Activated CD4-positive, alpha-beta T cell treated with anti-CD3 and anti-CD28 coated beads, Interleukin-2, amount 10 ng/mL, durations not matched to agents 7 days and 5 days (primary cell): Measurements from ENCODE around the gene TFCP2L1. TPM values are rescaled to one million over a fixed set of nuclear protein-coding genes. Genes with fewer than 3 reads are reported as not detected.

Source experiments
- CTCF ChIA-PET: fragments of 350-600 bp; sonication (Branson Sonifier 250); formaldehyde crosslinking; loops from one replicate; lab custom pipeline; 2021; ENCODE audit warnings: antibody characterized with exemption; lab: Charles Lee
- POLR2A ChIA-PET: fragments of 350-600 bp; sonication (Branson Sonifier 250); formaldehyde crosslinking; loops from one replicate; lab custom pipeline; 2021; ENCODE audit warnings: antibody characterized with exemption; lab: Charles Lee
- DNase-seq: peaks from one replicate; pipeline ENCODE4 v3.0.0-alpha.2; 2020
- H3K27ac Mint-ChIP-seq: one replicate; pipeline ENCODE4 v1.8.0; 2021; ENCODE audit warnings: mild to moderate bottlenecking, moderate library complexity, mixed read lengths
- H3K27me3 Mint-ChIP-seq: one replicate; pipeline ENCODE4 v1.8.0; 2021; ENCODE audit warnings: mixed read lengths
- H3K36me3 Mint-ChIP-seq: one replicate; pipeline ENCODE4 v1.8.0; 2021; ENCODE audit warnings: low read depth, mixed read lengths
- H3K4me1 Mint-ChIP-seq: one replicate; pipeline ENCODE4 v1.8.0; 2021; ENCODE audit warnings: mixed read lengths
- H3K4me3 Mint-ChIP-seq: one replicate; pipeline ENCODE4 v1.8.0; 2021; ENCODE audit warnings: mild to moderate bottlenecking, moderate library complexity, mixed read lengths
- H3K9me3 Mint-ChIP-seq: one replicate; pipeline ENCODE4 v1.8.0; 2021; ENCODE audit warnings: mixed read lengths
- total RNA-seq, 2 experiments: library from RNA; stranded (reverse); gene quantifications; one replicate each; pipeline ENCODE4 v1.2.3, GENCODE V29; 2021

TFCP2L1 gene
- total RNA-seq, 2 experiments from 2014 or later: 0.02 TPM

DNA sequence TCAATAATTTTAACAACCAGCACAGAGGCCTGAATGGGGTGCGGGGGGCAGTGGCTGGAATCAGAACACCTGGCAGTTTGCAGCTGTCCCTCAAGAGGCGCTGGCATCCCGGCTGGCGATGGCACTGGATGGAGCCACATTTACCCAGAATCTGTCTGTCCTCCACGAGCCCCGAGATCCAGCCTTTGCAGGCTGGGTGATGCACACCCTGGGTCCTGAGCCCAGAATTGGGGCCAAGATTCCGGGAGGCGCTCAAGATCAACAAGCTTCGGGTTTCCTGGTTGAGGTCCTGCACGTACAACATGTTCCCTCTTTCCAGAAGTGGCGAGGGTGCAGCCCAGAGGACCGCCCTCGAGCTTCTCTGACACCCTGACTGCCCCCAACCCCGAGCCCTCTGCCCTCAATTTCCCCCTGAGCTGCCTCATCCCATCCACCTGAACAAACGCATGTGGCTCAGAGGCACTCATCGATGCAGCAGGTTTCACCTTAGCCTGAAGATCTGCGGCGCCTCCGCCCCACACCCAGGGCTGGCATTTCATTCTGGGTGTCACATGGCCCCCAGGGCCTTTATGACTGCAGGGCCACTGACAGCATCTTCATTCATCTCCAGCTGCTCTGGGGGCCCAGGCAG, 97.5 kb downstream of the TFCP2L1 start:
- Mint-ChIP-seq H3K27ac (no peak overlapping the region), H3K4me3 (no peak overlapping the region), H3K36me3 (no peaks in the 10 kb centered on the region), H3K9me3 (no peaks in the 10 kb centered on the region), H3K4me1 (peaks cover 2% of the 10 kb centered on the region), H3K27me3 (no peaks in the 10 kb centered on the region)
- CTCF ChIA-PET: no interaction called here
- DNase-seq: no peak
- POLR2A ChIA-PET: no interaction called here

DNA sequence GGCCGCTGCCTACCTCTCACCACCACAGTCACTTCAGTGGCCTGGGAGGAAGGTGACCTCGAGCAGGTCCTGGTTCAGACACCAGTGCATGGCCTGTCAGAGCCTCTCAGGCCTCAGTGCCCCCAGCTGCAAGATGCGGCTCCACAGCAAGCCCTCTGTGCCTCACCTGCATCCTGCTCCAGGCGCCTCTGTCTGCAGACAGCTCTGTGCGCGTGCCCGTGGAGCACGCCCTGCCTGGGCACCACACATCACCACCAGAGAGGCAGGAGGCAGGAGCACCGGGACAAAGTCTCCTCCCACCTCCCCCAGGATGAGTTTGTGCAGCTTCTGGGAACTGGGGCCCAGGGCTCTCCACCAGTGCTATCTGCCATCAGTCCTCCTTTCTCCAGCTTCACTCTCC, 98.7 kb downstream of the TFCP2L1 start:
- DNase-seq: no peak
- Mint-ChIP-seq H3K4me3 (no peak overlapping the region), H3K36me3 (no peaks in the 10 kb centered on the region), H3K27ac (no peak overlapping the region), H3K27me3 (no peaks in the 10 kb centered on the region), H3K4me1 (peaks cover 2% of the 10 kb centered on the region), H3K9me3 (no peaks in the 10 kb centered on the region)
- POLR2A ChIA-PET: no interaction called here
- CTCF ChIA-PET: no interaction called here

DNA sequence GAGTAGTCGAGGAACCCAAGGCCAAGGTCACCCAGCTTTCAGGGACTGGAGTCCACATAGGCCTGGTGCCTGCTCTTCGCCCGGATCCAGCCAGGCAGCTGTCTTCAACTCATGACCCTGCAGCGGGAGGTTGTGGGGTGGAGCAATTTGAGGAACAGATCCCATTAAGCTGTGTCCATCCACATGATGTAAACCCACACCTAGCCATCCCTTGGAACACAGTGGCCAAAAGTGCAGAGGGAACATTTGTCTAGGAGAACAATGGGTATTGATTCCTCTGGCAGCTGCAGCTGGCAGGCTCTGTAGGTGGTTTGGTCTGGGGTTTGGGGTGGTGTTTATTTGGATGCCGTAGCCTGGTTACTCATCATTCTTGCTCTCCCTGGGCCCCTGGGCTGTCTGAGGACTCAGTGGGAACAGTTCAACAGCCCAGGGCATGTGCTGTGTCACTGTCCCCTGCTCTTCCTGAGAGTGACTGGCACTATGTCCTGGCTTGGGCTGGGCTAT, 99.4 kb downstream of the TFCP2L1 start:
- no peaks in the 10 kb centered on the region for H3K27me3 Mint-ChIP-seq
- POLR2A ChIA-PET: no interaction called here
- no peak overlapping the region for H3K27ac Mint-ChIP-seq
- no peaks in the 10 kb centered on the region for H3K9me3 Mint-ChIP-seq
- DNase-seq: no peak
- no peak overlapping the region for H3K4me3 Mint-ChIP-seq
- H3K36me3 Mint-ChIP-seq: no peaks in the 10 kb centered on the region
- CTCF ChIA-PET: no interaction called here
- peaks cover 2% of the 10 kb centered on the region for H3K4me1 Mint-ChIP-seq

DNA sequence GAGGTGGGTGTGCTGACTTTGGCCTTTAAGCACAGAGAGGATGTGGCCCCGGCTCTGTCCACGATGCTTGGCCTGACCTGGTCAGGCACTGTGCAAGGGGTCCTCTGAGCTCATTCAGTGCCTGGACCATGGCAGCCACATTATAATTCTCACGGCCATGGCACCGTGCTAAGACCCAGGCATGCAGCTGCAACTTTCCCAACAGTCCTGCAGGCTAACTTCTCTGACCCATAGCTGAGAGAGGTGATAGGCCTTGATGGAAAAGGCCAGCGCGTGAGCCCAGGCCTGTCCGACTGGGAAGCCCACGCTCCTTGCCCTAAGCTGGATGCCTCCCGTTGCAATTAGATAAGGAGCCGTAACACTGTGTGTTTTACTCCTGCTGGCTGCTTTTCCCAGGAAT, 99.9 kb downstream of the TFCP2L1 start:
- peaks cover 2% of the 10 kb centered on the region for H3K4me1 Mint-ChIP-seq
- H3K27ac Mint-ChIP-seq: no peak overlapping the region
- no peaks in the 10 kb centered on the region for H3K27me3 Mint-ChIP-seq
- POLR2A ChIA-PET: no interaction called here
- CTCF ChIA-PET: no interaction called here
- DNase-seq: no peak
- H3K4me3 Mint-ChIP-seq: no peak overlapping the region
- no peaks in the 10 kb centered on the region for H3K9me3 Mint-ChIP-seq
- H3K36me3 Mint-ChIP-seq: no peaks in the 10 kb centered on the region

DNA sequence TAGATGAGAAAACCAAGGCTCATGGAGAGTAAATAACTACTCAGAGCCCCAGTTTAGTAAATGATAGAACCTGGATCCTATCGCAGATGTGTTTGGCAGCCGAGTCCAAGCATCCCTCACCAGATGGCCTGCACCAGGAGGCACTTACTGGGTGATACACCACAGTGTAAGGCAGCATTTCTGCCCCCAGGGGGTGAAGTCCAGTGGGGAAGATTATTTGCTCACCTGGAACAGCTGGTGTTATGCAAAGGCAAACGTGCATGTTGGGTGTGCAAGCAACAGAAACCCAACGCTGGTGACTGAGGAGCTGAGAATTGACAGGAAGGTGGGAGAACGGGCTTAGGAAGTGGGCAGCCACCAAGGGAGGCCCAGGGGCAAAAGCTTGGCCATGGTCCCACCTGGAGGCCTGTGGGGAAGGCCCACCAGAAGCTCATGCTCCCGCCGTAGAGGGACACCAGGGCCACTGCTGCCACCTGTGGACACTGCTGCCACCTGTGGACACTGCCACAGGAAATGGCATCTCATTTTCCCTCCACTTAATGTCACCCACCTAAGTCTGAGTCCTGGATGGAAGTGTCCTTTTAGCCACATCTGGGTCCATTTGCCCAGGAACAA, 100.6 kb downstream of the TFCP2L1 start:
- H3K27me3 Mint-ChIP-seq: no peaks in the 10 kb centered on the region
- POLR2A ChIA-PET: no interaction called here
- CTCF ChIA-PET: no interaction called here
- no peak for DNase-seq
- H3K4me3 Mint-ChIP-seq: no peak overlapping the region
- H3K36me3 Mint-ChIP-seq: no peaks in the 10 kb centered on the region
- H3K9me3 Mint-ChIP-seq: no peaks in the 10 kb centered on the region
- H3K4me1 Mint-ChIP-seq: peaks cover 2% of the 10 kb centered on the region
- H3K27ac Mint-ChIP-seq: no peak overlapping the region

DNA sequence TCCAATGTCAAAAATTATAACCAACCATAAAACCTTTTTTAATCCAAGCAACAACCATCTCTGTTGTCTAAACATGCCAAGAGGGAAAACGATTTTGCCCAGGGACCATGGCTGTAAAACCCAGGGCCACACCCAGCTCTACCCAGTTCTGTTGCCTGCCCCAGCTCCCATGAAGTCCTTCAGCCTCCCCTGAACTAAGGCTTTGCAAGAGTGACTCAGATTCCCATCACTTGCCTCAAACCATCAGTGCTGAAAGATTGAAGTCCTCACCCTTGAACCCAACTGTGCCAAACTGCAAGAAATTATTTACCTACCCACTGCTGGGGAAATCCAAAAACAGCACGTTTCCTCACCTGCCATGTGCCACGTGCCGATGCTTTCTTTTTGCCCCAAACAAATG, 102.5 kb downstream of the TFCP2L1 start:
- Mint-ChIP-seq H3K4me3 (no peak overlapping the region), H3K4me1 (no peaks in the 10 kb centered on the region), H3K36me3 (no peaks in the 10 kb centered on the region), H3K9me3 (no peaks in the 10 kb centered on the region), H3K27ac (no peak overlapping the region), H3K27me3 (peaks cover 2% of the 10 kb centered on the region)
- ChIA-PET POLR2A (no interaction called here), CTCF (interaction anchor here (1.0 kb wide), 1 partner anchor 12 kb away, joined by 3 read pairs; no protein-coding TSS in a partner anchor)
- DNase-seq: no peak

DNA sequence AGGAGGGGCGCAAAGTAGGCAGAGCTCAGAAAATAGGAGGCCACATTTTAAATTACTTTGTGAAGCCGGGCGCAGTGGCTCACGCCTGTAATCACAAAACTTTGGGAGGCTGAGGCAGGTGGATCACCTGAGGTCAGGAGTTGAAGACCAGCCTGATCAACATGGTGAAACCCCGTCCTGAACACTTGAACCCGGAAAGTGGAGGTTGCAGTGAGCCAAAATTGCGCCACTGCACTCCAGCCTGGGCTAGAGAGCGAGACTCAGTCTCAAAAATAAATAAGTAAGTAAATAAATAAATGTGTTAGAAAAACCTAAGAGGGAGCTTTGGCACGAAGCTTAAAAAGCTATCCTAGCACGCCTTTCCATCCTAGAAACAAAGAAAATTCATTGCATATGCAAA, 105.5 kb downstream of the TFCP2L1 start:
- H3K27ac Mint-ChIP-seq: no peak overlapping the region

DNA sequence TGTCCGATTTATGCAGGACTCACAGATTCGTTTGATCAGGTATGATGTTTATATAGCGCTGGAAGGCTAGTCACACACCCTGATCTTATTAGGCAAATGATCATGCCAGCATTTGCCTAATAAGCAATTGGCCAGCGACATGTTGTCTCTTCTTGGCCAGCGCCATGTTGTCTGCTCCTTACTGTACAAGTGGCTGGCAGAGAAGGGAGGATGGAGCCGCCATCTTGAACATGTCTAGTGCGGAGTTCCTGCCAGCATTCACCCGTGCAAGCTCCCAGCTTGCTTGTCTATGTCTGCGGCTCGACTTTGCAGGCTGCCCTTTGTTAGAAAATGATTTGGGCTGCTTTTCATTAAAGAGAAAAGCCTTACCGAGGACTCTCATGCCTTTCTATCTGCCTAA, 106.3 kb downstream of the TFCP2L1 start:
- ChIA-PET POLR2A (no interaction called here), CTCF (no interaction called here)
- DNase-seq: no peak
- H3K4me1 Mint-ChIP-seq: no peaks in the 10 kb centered on the region
- H3K36me3 Mint-ChIP-seq: no peaks in the 10 kb centered on the region
- H3K27me3 Mint-ChIP-seq: peaks cover 2% of the 10 kb centered on the region
- no peaks in the 10 kb centered on the region for H3K9me3 Mint-ChIP-seq
- no peak overlapping the region for H3K4me3 Mint-ChIP-seq
- no peak overlapping the region for H3K27ac Mint-ChIP-seq

More for the DNA sequence above, 105.5 kb downstream of the TFCP2L1 start:
- Mint-ChIP-seq H3K4me3 (no peak overlapping the region), H3K27me3 (peaks cover 2% of the 10 kb centered on the region), H3K36me3 (no peaks in the 10 kb centered on the region), H3K4me1 (no peaks in the 10 kb centered on the region), H3K9me3 (no peaks in the 10 kb centered on the region)
- no peak for DNase-seq
- ChIA-PET POLR2A (no interaction called here), CTCF (no interaction called here)

DNA sequence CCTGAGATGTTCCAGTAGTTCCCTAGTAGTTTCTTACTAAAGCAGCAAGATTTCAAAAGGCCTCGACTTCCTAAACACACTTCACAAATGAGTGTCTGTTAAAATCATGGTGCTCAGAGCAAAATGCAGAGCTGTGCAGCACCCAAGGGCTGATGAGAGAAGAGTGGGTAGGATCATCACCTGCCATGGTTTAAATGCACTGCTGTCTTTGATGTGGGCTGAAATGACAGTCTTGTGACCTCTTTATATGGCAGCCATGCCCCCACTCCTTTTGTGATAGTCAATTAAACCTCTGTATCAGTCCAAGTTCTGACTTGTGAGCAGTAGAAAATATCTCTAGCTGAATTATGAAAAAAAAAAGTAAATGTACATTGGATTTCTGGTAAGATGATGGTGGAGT, 107.1 kb downstream of the TFCP2L1 start:
- DNase-seq: no peak
- H3K4me1 Mint-ChIP-seq: no peaks in the 10 kb centered on the region
- peaks cover 2% of the 10 kb centered on the region for H3K27me3 Mint-ChIP-seq
- ChIA-PET CTCF (no interaction called here), POLR2A (no interaction called here)
- H3K4me3 Mint-ChIP-seq: no peak overlapping the region
- no peak overlapping the region for H3K27ac Mint-ChIP-seq
- H3K36me3 Mint-ChIP-seq: no peaks in the 10 kb centered on the region
- H3K9me3 Mint-ChIP-seq: no peaks in the 10 kb centered on the region

DNA sequence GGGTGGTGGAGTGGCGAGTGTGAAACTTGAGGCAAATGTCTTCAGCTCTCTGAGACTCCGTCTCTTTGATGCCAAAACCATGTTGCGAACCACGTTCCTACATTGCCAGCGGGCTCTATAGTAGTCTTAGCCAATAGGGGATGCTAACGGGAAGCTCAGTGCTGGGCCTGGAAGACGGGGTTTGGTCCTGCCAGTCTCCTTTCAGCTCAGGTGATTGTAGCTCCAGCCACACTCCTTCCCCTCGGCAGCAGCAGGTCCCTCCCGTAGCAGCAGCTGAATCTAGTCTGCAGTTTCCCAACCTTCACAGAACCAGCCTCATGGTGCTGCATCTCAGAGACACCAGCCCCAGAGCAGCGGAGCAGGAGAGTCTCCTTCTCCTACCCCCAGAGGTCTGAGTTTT, 109.7 kb downstream of the TFCP2L1 start:
- POLR2A ChIA-PET: no interaction called here
- H3K4me3 Mint-ChIP-seq: no peak overlapping the region
- H3K4me1 Mint-ChIP-seq: no peaks in the 10 kb centered on the region

DNA sequence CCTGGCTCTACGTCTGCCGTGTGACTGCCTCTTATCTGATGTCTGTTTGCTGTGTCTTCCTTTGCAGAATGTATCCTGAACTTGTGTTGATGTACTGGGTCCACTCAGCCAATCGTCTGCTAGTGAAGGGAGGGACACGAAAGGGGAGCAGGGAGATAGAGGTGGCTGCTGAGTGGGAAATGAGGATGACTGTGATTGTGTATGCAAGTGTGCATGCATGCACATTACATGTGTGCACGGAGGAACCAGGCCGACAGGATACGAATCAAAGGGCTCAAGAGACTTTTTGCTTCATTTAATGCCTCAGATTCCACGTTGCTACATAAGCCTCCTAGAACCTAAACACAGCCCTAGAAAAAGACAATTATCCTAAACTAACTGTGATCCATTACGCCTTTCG, 111.2 kb downstream of the TFCP2L1 start:
- H3K4me1 Mint-ChIP-seq: no peaks in the 10 kb centered on the region
- H3K27me3 Mint-ChIP-seq: no peaks in the 10 kb centered on the region
- H3K36me3 Mint-ChIP-seq: no peaks in the 10 kb centered on the region
- ChIA-PET POLR2A (no interaction called here), CTCF (no interaction called here)
- no peak for DNase-seq
- H3K27ac Mint-ChIP-seq: no peak overlapping the region
- H3K4me3 Mint-ChIP-seq: no peak overlapping the region
- H3K9me3 Mint-ChIP-seq: peaks cover 9% of the 10 kb centered on the region

More for the DNA sequence above, 109.7 kb downstream of the TFCP2L1 start:
- no peak for DNase-seq
- H3K9me3 Mint-ChIP-seq: peaks cover 9% of the 10 kb centered on the region
- CTCF ChIA-PET: no interaction called here
- H3K27me3 Mint-ChIP-seq: peaks cover 2% of the 10 kb centered on the region
- H3K36me3 Mint-ChIP-seq: no peaks in the 10 kb centered on the region
- no peak overlapping the region for H3K27ac Mint-ChIP-seq

DNA sequence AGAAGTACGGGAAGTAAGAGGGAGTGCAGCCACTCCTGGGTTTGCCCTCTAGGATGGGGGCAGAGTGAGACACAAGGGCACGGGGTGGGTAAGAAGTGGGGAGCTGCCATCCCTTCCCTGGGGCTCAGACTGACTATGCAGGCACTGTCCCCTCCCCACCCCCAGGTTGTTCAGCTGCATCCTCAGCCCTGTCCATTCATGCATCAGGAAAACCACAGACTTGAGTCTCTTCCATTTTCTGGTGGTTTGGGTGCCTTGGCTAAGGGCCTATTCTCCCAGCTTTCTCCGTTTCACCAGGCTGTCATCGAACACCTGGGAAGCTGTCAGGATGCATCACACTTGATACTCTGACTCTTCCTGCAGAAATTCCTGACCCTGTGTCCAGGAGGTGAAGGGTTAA, 111.9 kb downstream of the TFCP2L1 start:
- H3K9me3 Mint-ChIP-seq: peaks cover 9% of the 10 kb centered on the region
- H3K27ac Mint-ChIP-seq: no peak overlapping the region
- DNase-seq: no peak
- no peak overlapping the region for H3K4me3 Mint-ChIP-seq
- H3K4me1 Mint-ChIP-seq: no peaks in the 10 kb centered on the region
- no peaks in the 10 kb centered on the region for H3K36me3 Mint-ChIP-seq
- POLR2A ChIA-PET: no interaction called here
- no peaks in the 10 kb centered on the region for H3K27me3 Mint-ChIP-seq
- CTCF ChIA-PET: no interaction called here

DNA sequence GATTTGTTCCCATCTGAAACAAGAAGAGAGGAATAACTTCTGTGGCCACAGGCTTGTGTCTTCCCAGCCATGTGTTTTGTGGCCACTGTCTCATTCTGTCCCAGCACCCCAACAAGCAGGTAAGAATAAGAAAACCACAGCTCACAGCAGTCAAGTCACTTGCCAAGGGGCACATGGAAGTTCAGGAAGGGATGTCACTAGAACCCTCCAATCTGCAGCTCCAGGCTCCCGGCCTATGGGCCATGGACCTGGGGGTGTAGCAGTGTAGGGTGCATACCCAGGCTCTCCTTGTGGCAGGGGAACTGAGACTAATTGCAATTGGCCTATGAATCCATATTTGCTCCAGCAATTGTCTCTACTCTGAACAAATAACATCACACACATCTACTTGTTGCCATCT, 112.5 kb downstream of the TFCP2L1 start:
- Mint-ChIP-seq H3K4me3 (no peak overlapping the region), H3K4me1 (no peaks in the 10 kb centered on the region), H3K36me3 (no peaks in the 10 kb centered on the region), H3K27ac (no peak overlapping the region), H3K27me3 (no peaks in the 10 kb centered on the region), H3K9me3 (peaks cover 9% of the 10 kb centered on the region)
- ChIA-PET CTCF (no interaction called here), POLR2A (no interaction called here)
- DNase-seq: no peak
